GM19043 (cell line): ENCODE data around the gene SPECC1L.

Experiments
- ATAC-seq: cut with Tn5 transposase; IDR thresholded peaks from one replicate; pipeline ENCODE4 v1.9.1; 2021; ENCODE audit warnings: low read depth; ENCODE audit not compliant: unreplicated experiment

The SPECC1L gene

DNA sequence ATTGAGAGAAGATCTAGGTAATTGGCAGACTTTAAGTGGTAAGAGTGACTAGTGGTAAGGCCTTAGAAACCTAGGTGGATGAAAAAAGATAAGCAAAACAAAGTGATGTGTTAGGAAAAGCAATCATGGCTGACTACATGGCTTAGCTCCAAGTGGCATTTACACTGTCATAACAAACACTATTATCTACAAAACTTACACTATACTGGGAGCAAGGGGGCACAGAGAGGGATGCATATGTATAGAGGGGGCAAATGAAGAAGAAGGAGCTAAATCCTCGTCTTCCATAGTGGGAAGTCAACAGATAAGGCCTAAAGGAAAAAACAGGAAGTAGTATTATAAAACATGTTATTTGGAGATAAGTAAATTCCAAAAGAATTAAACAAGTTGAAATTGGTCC, 189.3 kb downstream of the SPECC1L start:
- no peak for ATAC-seq

- ATAC-seq = no peak
These were observed 189.9 kb downstream of the SPECC1L start for GRCh38 chr22:24460418-24461089.

DNA sequence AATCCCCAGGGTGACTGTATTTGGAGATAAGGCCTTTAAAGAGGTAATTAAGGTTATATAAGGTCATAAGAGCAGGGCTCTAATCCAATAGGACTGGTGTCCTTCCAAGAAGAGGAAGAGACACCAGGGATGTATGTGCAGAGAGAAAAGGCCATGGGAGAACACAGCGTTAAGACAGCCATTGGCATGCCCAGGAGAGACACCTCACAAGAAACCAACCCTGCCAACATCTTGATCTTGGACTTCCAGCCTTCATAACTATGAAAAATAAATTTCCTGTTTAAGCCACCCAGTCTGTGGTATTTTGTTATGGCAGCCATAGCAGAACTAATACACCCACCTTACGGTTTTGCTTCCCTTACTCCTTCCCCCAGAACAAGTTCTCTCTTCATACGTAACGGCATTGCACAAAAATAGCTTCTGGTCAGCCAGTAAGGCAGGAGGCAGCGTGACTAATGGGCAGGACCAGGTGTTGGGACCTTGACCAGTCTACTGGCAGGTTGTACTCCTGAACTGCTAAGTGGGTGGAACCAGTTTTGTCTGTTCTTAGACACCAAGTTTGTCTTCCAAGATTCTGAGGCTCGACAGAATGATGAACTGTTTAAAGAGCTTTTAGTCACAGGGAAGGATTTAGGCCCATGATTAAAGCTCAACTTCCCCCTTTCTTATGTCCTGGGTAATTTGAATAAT, 192.6 kb downstream of the SPECC1L start:
- no peak for ATAC-seq

GRCh38 chr22:24465566-24465965, 194.9 kb downstream of the SPECC1L start:
- no peak for ATAC-seq

- ATAC-seq = no peak
These were observed 195.3 kb downstream of the SPECC1L start for GRCh38 chr22:24465975-24466374.

GRCh38 chr22:24466716-24467328, 196.2 kb downstream of the SPECC1L start:
- ATAC-seq = no peak

- ATAC-seq = no peak
These were observed 196.7 kb downstream of the SPECC1L start for GRCh38 chr22:24467340-24467739.
